ENCODE results near the gene MAL.

- no peak for TF ChIP-seq CTCF (IDR thresholded peaks at IDR 0.05; ENCODE audit: insufficient read depth, low read length)
- no peak for TF ChIP-seq GABPA (IDR thresholded peaks at IDR 0.05; ENCODE audit: low read depth)
- TF ChIP-seq SPI1 (IDR thresholded peaks at IDR 0.05; ENCODE audit: borderline replicate concordance, low read depth): no peak
- no peak for TF ChIP-seq POLR2AphosphoS5 (IDR thresholded peaks at IDR 0.05; ENCODE audit: low read depth)
- no peak for TF ChIP-seq REST (IDR thresholded peaks at IDR 0.05; ENCODE audit: insufficient replicate concordance, low read depth)
Observed at GRCh38 chr2:95038635-95039298, 13.3 kb downstream of the MAL start.

Measured in HL-60 (cell line).